Neural progenitor cell (in vitro differentiated cells): ENCODE data around the gene PIK3CB.

Experiments
- CTCF ChIP-seq: fragments of 200-600 bp; sonication (generic); IDR thresholded peaks from 2 replicates; pipeline ENCODE4 v1.5.1; 2017; ENCODE audit warnings: antibody characterized with exemption, mild to moderate bottlenecking
- EZH2 ChIP-seq: fragments of 200-600 bp; sonication (generic); IDR thresholded peaks from 2 replicates; pipeline ENCODE4 v1.6.1; 2017; ENCODE audit warnings: antibody characterized with exemption, mild to moderate bottlenecking, moderate library complexity
- EZH2phosphoT487 ChIP-seq: fragments of 200-600 bp; sonication (generic); IDR thresholded peaks from 2 replicates; pipeline ENCODE4 v1.6.1; 2017; ENCODE audit warnings: antibody characterized with exemption

DNA sequence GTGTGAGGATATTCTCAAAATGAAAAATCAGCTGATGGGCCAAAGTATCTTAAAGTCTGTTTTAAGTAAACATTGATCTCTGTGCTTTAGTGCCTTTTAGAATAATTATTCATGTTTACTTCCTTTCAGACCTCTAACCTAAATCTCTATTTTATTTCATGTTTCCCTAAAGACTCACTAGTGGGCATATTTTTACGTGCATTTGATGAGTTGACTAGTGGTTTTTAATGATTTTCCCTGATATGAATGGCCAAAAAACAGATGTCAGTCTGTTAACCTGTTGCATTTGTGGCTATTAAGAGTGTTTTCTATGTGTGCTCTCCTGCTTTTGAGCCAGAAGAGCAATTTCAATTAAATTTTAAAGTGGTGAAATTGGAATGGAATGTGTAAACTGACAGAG lies 219.3 kb downstream of the PIK3CB start:
- TF ChIP-seq CTCF (no peak), EZH2 (no peak), EZH2phosphoT487 (no peak)
